Activated T-cell treated with anti-CD3 and anti-CD28 coated beads, Interleukin-2, amount 50 U/mL, for 4 hours (primary cell): ENCODE measurements around the gene GMDS. TPM values are rescaled to one million over a fixed set of nuclear protein-coding genes. Genes with fewer than 3 reads are reported as not detected.

Experiments
- ATAC-seq, 2 donors: fragments of 200-7000 bp; cut with Tn5 transposase; one replicate each; pipeline ENCODE4 v1.10.0; 2021
- DNase-seq: peaks from one replicate; pipeline ENCODE4 v3.0.0-alpha.2; 2020
- H3K27me3 Mint-ChIP-seq: one replicate; pipeline ENCODE4 v1.8.0; 2021; ENCODE audit warnings: low read depth, mixed read lengths
- H3K36me3 Mint-ChIP-seq: one replicate; pipeline ENCODE4 v1.8.0; 2022; ENCODE audit warnings: mixed read lengths; ENCODE audit not compliant: insufficient read depth
- H3K4me1 Mint-ChIP-seq: one replicate; pipeline ENCODE4 v1.8.0; 2021; ENCODE audit warnings: low read depth, mixed read lengths
- H3K4me3 Mint-ChIP-seq: one replicate; pipeline ENCODE4 v1.8.0; 2021; ENCODE audit warnings: mild to moderate bottlenecking, moderate library complexity, mixed read lengths
- H3K9me3 Mint-ChIP-seq: one replicate; pipeline ENCODE4 v1.8.0; 2021; ENCODE audit warnings: mixed read lengths
- total RNA-seq, 3 donors: library from RNA; stranded (reverse); gene quantifications; one replicate each; pipeline ENCODE4 v1.2.1, GENCODE V29; 2021

The GMDS gene
- total RNA-seq, 3 donors from 2014 or later = 38.9 to 48.0 (median 43.9) TPM

DNA sequence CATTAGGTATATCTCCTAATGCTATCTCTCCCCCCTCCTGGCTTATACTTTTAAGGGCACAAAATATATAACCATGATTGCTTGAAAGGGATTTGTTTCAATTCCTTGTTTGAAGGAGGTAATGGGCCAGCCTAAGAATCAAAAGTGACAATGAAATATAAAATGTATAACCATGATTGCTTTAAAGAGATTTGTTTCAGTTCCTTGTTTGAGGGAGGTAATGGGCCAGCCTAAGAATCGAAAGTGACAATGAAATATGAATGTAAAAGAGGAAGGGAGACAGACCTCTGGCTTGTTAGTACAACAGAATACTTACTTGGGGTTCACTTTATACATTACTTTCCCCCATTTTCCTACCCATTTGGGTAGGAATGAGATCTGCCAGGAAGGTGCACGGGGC, 580.2 kb downstream of the GMDS start:
- no peaks in the 10 kb centered on the region for H3K27me3 Mint-ChIP-seq
- no peak overlapping the region for H3K4me3 Mint-ChIP-seq

DNA sequence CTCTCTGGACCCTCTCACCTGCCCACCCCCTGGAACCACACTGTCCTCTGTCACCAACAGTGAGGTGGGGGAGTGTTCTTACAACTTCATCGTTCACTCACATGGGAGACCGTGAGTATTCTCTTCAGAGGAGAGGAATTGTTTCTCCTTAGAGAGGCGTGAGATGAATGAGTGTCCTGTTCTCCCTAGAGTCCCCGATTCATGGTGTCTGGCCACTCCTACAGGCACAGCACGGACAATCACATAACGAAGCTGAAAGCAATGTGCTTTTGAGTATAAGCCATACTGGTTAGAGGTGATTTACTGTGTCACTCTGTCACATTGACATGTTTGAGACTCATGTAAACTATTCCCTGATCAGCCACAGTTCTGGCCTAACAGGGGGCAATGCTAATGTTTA, 581.1 kb downstream of the GMDS start:
- Mint-ChIP-seq H3K36me3 (peaks cover 6% of the 10 kb centered on the region), H3K9me3 (no peaks in the 10 kb centered on the region), H3K4me1 (no peaks in the 10 kb centered on the region), H3K4me3 (no peak overlapping the region), H3K27me3 (no peaks in the 10 kb centered on the region)
- no peak for ATAC-seq
- DNase-seq = no peak

More for the DNA sequence above, 580.2 kb downstream of the GMDS start:
- Mint-ChIP-seq H3K36me3 (peaks cover 5% of the 10 kb centered on the region), H3K9me3 (no peaks in the 10 kb centered on the region), H3K4me1 (no peaks in the 10 kb centered on the region)
- no peak for DNase-seq
- no peak for ATAC-seq

DNA sequence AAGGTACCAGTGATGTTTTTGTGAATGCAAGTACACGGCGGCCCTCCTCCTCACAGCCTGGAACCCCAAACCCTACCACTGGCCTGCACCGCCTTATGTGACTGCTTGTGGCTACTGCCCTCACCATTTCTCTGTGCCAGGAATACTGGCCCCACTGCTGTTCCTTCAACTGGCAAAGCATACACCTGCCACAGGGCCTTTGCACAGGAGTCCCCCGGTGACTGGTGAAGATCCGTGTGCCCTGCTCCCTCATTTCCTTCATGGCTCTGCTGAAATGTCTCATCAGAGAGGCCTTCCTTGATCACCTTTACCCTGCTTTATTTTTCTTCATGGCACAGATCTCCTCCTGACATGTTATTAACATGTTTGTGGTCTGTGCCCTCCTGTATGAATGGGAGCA, 581.9 kb downstream of the GMDS start:
- Mint-ChIP-seq H3K9me3 (no peaks in the 10 kb centered on the region), H3K4me1 (no peaks in the 10 kb centered on the region), H3K27me3 (no peaks in the 10 kb centered on the region), H3K4me3 (no peak overlapping the region), H3K36me3 (peaks cover 6% of the 10 kb centered on the region)
- DNase-seq (no peak), ATAC-seq (no peak)

DNA sequence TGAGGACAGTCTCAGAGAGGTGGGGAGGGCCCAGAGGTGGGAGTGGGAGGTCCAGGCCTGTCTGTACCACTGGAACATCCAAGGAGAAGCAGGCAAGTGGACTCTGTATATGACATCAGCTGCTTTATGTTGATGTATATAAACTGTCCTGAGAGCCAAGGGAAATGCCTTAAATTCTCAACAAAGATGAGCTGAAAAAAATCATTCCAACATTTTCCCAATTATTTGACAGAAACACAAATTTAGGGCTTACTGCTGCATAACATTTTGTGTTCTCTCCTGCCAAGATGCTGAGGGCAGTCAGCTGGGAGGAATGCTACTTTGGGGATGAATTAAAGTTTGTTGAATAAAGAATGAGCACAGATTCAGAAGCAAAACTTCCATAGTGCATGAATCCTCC, 582.9 kb downstream of the GMDS start:
- H3K4me1 Mint-ChIP-seq = no peaks in the 10 kb centered on the region
- DNase-seq (no peak), ATAC-seq (no peak)
- no peaks in the 10 kb centered on the region for H3K27me3 Mint-ChIP-seq
- no peak overlapping the region for H3K4me3 Mint-ChIP-seq
- H3K36me3 Mint-ChIP-seq = peaks cover 6% of the 10 kb centered on the region
- H3K9me3 Mint-ChIP-seq = no peaks in the 10 kb centered on the region

DNA sequence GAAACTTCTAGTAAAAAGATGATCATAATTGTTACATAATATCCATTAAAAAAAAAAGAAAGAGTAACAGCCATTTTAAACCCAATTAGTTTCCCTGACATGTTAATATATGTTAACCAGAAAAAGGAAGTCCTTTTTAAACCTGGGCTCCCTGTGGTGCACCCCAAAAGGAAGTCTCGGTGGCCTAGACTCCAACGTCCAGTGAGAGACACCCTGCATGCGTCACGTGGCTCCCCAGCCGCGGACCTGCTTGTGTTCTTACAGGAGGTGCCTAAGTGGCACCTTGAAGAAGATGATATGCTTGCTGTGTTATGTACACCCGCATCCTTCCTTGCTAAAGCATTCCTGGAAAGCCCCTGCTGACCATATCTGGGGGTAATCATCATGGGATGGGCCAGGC, 585.6 kb downstream of the GMDS start:
- peaks cover 6% of the 10 kb centered on the region for H3K36me3 Mint-ChIP-seq
- no peaks in the 10 kb centered on the region for H3K4me1 Mint-ChIP-seq
- H3K4me3 Mint-ChIP-seq = no peak overlapping the region
- no peaks in the 10 kb centered on the region for H3K27me3 Mint-ChIP-seq
- no peaks in the 10 kb centered on the region for H3K9me3 Mint-ChIP-seq
- no peak for DNase-seq
- ATAC-seq = no peak

DNA sequence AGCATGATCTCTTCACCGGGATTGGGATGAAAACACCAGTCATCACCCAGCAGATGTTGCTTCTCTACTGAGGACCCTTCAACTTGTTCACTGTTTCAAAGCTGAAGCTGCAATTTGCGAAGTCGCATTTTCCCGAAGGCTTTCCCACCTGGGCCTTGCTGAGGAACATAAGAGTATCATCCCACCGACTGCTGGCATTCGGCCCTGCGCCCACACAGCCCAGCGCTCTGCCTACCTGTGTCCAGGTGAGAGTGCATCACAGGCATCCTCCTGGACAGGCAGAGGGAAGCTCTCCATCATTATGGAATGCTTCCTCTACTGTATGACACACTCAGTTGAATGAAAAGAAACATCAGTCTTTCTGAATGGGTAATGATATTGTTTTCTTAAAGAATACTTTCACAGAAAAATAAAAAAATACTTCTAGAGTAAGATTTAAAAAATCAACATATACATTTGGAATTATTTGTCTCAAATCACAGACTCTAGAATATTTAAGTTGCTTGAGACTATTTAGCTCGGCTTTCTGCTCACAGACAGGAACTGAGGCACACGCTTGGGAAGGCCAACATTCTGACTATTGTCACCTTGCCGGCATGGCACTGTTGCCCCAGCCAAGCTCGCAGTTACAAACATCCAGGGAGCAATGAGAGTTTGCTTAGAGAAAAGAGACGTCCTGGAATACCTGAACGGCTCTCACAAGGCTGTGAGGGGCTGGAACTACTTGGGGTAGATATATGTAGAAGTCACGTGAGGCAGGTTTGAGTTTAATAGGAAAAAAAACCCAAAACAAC, 587.0 kb downstream of the GMDS start:
- ATAC-seq (no peak), DNase-seq (no peak)
- no peaks in the 10 kb centered on the region for H3K27me3 Mint-ChIP-seq
- H3K9me3 Mint-ChIP-seq = no peaks in the 10 kb centered on the region
- H3K4me1 Mint-ChIP-seq = no peaks in the 10 kb centered on the region
- H3K4me3 Mint-ChIP-seq = no peak overlapping the region
- H3K36me3 Mint-ChIP-seq = peaks cover 6% of the 10 kb centered on the region

DNA sequence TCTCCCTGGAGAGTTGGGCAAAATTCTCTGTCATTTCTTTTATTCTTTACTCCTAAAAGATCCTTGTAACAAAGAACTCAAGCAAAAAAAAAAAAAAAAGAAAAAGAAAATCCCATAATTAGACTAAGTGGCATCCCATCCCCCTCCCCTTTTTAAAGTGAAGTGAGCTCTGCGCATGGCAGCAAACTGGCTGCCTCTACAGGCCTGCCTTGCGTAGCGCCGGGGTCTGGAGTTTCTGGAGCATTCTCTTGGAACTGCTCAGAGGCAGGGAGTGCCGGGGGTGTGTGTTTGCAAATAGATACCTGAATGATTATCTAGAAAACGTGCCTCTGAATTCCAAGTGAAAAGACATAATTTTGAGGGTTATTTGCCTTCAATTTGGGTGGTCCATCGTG, 587.6 kb downstream of the GMDS start:
- no peak for ATAC-seq
- Mint-ChIP-seq H3K4me1 (no peaks in the 10 kb centered on the region), H3K9me3 (no peaks in the 10 kb centered on the region), H3K36me3 (peaks cover 4% of the 10 kb centered on the region), H3K4me3 (no peak overlapping the region), H3K27me3 (no peaks in the 10 kb centered on the region)
- no peak for DNase-seq

DNA sequence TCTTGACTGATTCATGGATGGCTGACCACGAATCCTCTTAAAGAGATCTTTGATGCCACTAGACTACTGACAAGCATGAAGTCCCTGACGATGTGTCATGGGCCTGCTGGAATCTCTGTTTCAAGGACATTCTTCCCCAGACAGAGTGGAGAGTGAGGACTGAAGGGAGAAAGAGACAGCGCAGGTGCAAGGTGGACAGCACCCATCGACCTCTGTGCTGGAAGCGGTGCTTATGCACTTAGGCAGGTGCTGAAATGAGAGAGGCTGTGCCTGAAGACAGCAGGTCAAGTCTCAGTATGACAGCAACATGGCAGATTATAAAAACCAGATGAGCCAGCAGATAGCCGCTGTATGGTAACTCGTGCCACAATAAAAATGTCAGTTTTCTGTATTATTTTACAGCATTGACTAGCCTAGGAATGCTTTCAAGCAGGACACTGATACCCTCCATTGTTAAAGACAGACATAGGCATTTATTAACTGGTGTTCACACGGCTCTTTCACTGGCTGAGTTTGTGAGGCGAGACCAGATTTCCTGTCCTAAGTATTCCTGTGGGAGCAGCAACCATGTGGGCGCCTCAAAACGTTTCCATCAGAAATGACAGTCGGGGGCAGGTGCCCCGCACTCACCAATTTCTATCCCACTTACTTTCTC, 588.2 kb downstream of the GMDS start:
- Mint-ChIP-seq H3K36me3 (peaks cover 4% of the 10 kb centered on the region), H3K4me1 (no peaks in the 10 kb centered on the region), H3K9me3 (no peaks in the 10 kb centered on the region), H3K4me3 (no peak overlapping the region), H3K27me3 (no peaks in the 10 kb centered on the region)
- DNase-seq (no peak), ATAC-seq (no peak)

DNA sequence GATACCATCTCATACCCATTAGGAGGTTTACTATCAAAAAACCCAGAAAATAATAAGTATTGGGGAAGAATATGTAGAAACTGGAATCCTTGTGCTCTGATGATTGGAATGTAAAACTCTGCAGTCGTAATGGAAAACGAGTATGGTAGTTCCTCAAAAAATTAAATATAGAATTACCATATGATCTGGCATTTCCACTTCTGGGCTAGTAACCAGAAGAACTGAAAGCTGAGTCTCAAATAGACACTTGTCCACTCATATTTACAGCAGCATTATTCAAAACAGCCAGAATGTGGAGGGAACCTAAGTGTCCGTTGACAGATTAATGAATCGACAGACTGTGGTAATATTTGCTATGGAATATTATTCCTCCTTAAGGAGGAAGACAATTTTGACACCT, 591.4 kb downstream of the GMDS start:
- no peaks in the 10 kb centered on the region for H3K9me3 Mint-ChIP-seq
- no peaks in the 10 kb centered on the region for H3K36me3 Mint-ChIP-seq
- H3K4me3 Mint-ChIP-seq = no peak overlapping the region
- DNase-seq = no peak
- no peak for ATAC-seq
- H3K27me3 Mint-ChIP-seq = no peaks in the 10 kb centered on the region
- H3K4me1 Mint-ChIP-seq = no peaks in the 10 kb centered on the region

DNA sequence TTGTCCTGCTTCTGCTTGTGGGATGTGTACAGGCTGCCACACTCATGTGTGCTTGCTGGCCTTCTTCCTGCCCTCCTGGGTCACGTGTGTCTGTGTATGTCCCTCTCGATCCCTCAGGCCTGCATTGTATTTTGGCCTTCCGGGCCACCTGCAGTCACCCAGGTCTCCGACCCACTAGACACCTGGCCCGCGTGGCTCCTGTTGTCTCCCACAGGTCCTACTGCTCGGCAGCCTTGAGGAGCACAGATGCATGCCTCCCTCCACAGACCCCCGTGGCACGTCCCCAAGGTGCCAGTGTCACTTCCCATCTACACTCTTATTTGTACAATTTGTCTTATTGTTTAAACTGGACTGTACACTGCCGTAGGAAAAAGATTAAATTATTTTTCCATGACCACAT, 592.6 kb downstream of the GMDS start:
- no peak overlapping the region for H3K4me3 Mint-ChIP-seq
- H3K4me1 Mint-ChIP-seq = no peaks in the 10 kb centered on the region
- no peak for ATAC-seq

DNA sequence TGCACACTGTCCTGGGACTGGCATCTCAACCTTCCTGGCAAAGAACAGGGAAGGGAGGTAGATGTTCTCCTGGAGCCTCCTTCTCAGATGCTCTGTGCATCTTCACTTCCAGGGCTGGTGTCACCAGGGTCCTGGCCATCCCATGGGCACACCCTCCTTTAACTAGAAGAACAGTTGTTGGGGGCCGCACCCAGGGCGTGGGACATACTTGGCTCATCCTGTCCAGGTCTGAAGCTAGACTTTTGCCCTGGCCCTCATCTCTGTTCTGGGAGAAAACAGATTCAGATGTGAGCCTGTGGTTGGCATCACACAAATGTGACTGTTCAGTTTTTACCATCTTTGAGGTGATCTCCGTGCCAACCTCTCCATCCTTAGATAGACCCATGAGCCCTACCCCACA, 594.0 kb downstream of the GMDS start:
- no peak for ATAC-seq
- Mint-ChIP-seq H3K4me1 (no peaks in the 10 kb centered on the region), H3K27me3 (no peaks in the 10 kb centered on the region), H3K36me3 (peaks cover 2% of the 10 kb centered on the region), H3K9me3 (no peaks in the 10 kb centered on the region), H3K4me3 (no peak overlapping the region)
- DNase-seq = no peak

More for the DNA sequence above, 592.6 kb downstream of the GMDS start:
- Mint-ChIP-seq H3K9me3 (no peaks in the 10 kb centered on the region), H3K27me3 (no peaks in the 10 kb centered on the region), H3K36me3 (peaks cover 2% of the 10 kb centered on the region)
- DNase-seq = no peak

DNA sequence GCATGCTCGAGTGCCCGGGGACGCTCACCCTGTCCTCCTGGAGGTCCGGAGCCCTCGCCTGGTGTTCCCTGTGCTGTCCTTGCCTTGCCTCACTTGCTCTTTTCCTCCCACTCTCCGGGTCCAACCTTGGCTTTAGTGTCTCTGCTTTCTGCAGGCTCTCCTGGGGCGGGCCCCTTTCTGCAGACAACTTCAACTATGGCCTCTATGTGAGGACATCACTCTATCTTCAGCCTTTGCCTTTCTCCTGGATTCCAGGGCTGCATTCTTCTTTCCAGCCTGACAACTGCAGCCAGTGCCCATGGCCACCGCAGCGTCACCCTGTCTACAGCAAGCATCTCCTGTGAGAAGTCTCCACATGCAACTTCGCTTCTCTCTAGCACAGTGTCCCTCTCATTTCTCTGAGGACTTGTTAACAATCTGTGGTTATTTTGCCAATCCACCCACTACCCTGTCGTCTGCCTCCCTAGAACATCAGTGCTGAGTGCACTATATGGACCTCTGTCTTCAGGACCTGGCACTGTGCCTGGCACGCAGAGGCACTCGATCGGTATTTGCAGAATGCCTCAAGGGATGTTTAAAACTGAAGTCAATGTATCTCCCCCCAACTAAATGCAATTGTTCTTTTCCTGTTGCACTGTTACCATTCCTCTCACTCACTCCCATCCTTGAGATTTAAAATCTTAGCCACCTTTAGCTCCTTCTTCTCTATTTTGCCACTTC, 599.8 kb downstream of the GMDS start:
- no peaks in the 10 kb centered on the region for H3K9me3 Mint-ChIP-seq
- peaks cover 2% of the 10 kb centered on the region for H3K36me3 Mint-ChIP-seq
- ATAC-seq (no peak), DNase-seq (no peak)
- no peaks in the 10 kb centered on the region for H3K27me3 Mint-ChIP-seq
- no peaks in the 10 kb centered on the region for H3K4me1 Mint-ChIP-seq
- no peak overlapping the region for H3K4me3 Mint-ChIP-seq

DNA sequence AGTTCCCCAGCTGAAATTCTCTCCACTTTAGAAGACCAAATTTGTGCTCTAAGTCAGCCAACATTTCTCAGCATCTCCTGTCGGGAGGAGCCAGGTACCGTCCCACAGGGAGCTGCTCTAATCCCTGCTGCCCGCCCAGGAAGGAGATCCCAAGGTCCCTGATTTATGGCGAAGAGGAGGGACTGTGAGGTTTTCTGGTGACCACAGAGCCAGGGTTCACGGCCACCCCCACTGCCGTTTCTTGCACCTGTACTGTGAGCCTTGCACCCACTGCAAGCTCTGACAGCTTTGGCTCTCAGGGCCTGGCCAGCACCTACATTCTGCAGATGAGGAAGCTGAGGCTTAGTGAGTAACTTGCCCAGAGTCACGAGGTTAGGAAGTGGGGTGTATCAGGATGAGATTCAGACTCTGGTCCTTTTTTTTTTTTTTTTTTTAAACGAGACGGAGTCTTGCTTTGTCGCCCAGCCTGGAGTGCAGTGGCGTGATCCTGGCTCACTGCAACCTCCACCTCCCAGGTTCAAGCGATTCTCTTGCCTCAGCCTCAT, 600.8 kb downstream of the GMDS start:
- Mint-ChIP-seq H3K4me1 (no peaks in the 10 kb centered on the region), H3K27me3 (no peaks in the 10 kb centered on the region), H3K9me3 (no peaks in the 10 kb centered on the region), H3K36me3 (peaks cover 2% of the 10 kb centered on the region), H3K4me3 (no peak overlapping the region)
- ATAC-seq (no peak), DNase-seq (no peak)

DNA sequence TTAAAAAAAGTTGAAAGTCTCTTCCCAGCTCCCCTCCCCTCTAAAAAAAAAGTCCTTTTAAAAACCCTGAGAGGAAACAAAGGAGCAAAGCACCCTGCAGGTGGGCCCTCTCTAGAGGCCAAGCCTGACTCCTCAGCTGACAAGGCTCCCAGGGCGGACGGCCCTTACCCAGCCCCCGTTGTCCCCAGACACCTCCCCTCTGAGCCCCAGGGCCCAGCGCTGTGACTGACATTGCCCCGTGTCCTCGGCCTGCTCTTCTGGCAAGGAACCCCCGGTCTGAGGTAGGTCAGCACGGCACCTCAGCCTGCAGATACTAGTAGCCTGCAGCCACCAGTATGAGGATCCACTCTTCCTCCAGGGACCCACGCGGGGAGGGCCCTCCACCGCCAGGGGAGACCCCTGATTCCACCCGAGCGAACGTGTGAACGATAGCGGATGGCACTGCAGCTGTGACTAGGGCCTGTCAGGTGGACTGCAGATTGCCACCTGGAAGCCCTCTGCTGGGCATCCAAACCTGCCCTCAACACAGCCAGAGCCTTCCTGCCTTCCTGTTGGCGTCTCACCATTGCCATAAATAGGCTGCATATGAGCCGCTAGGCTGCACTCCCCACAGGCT, 601.5 kb downstream of the GMDS start:
- no peaks in the 10 kb centered on the region for H3K27me3 Mint-ChIP-seq
- no peaks in the 10 kb centered on the region for H3K9me3 Mint-ChIP-seq

More for the DNA sequence above, 601.5 kb downstream of the GMDS start:
- H3K4me3 Mint-ChIP-seq = no peak overlapping the region
- peaks cover 2% of the 10 kb centered on the region for H3K36me3 Mint-ChIP-seq
- no peak for ATAC-seq
- DNase-seq = no peak
- H3K4me1 Mint-ChIP-seq = no peaks in the 10 kb centered on the region
